GM12873 (cell line): ENCODE results near the gene EEIG1.

Experiments used
- TF ChIP-seq, protein P1 (sequence below): IDR thresholded peaks from 2 replicates; pipeline ENCODE4 v1.5.1; 2012; ENCODE audit warnings: low read depth, mild to moderate bottlenecking, moderate library complexity, low read length, control low read depth; ENCODE audit not compliant: insufficient read depth; ENCODE audit errors: missing control alignments

The EEIG1 gene

GRCh38 chr9:127953154-127953553 is 27.6 kb downstream of the EEIG1 start:
- TF ChIP-seq, protein P1, sequence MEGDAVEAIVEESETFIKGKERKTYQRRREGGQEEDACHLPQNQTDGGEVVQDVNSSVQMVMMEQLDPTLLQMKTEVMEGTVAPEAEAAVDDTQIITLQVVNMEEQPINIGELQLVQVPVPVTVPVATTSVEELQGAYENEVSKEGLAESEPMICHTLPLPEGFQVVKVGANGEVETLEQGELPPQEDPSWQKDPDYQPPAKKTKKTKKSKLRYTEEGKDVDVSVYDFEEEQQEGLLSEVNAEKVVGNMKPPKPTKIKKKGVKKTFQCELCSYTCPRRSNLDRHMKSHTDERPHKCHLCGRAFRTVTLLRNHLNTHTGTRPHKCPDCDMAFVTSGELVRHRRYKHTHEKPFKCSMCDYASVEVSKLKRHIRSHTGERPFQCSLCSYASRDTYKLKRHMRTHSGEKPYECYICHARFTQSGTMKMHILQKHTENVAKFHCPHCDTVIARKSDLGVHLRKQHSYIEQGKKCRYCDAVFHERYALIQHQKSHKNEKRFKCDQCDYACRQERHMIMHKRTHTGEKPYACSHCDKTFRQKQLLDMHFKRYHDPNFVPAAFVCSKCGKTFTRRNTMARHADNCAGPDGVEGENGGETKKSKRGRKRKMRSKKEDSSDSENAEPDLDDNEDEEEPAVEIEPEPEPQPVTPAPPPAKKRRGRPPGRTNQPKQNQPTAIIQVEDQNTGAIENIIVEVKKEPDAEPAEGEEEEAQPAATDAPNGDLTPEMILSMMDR = no peak

DNA sequence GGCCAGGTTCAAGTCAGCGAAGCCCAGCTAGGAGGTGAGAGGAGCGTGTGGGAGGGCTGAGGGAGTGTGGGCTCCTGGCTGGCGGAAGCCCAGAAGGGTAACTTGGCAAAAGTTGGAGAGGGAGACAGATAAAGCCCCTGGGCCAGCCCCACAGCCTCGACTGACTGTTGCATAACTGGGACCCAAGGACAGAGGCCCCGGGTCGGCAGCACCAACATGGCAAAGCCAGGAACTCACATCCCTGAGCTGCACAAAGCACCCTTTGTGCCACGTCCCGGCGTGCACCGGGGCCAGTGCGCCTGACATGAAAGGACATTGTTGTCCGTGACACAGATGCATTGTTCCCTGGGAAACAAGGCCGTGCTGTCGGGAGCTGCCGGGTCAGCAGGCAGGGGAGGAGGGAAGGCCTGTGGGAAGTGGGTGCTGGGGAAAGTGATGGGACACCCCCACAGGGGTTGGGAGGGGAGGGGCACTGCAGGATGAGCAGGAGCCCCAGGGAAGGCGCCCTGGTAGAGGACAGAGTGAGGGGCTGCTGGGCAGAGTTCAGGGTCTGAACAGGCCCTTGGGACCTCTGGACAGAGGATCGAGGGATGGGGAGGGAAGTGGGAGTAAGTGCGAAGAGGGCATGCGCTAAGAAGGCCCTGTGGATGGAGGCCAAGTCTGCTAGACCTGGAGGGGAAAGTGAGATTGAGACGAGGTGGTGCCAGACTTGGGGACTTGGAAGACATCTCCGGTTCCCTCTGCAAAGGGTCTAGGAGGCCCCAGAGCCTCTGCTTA is 30.1 kb downstream of the EEIG1 start:
- TF ChIP-seq, protein P1 = no peak

DNA sequence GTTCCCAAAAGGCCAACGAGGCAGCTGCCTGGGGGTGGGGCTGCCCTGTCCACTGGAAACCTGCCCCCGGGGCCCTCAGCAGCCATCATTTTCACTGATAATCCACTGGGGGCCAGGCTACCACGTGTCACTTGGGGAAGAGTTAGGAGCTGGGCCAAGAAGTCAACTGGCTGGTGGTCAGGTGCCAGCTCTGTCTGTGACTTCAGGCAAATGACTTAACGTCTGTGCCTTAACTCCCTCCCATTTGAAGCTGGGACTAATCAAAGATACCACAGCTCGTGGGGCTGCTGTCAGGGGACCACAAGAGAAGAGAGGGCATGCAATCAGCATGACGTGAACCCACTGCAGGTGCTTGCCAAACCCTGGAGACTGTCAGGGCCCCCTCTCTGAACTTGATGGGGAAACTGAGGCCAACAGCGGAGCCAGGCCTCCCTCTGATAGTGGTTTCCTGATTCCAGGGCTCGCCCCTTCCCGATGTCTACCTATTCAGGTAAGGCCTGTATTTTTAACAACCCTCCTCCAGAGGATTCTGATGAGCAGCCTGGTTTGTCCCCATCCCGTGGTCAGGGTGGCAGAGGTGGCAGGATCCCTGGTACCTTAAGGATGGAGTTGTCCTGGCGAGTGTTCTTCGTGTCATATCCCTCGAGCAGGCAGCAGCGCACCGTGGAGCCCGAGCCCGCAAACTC is 30.8 kb downstream of the EEIG1 start:
- TF ChIP-seq, protein P1 = no peak

DNA sequence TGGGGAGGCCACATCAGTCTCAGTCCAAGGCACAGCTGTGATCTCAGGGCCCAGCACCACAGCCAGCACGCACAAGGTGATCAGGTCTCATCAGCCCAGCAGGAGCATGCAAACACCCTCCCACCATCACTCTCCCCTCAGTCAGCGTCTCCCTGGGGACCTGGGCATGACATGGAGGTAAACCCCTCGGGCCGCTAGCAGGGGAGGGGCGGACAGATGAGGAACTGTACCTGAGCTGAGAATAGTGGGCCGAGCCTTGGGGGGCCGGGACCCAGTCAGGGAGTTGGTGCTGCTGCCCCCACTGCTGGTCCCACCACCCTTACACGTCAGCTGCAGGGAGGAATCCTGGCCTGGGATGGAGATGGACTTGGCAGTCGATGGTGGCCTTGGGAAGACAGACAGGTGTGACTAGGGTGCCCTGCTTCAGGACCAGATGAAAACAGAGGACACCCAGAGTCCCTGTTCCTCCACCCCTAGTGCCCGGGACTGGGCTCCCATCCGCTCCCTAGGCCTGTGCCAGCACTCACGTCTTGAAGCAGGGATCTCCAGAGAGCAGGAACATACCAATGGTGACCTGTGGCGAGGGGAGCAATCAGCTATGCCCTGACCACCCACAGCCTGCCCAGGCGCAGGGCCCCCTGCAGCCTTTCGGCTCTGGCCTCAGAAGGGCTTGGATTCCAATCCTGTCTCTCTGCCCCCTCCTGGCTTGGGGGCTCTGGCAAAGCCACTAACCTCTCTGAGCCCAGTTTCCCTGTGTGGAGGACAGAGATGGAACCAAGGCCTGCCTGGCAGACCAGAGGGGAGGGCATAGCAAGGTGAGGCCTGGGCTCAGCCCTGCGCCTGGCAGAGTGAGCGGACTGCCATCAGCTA is 32.7 kb downstream of the EEIG1 start:
- TF ChIP-seq, protein P1 = no peak

GRCh38 chr9:127946728-127947127 is 34.1 kb downstream of the EEIG1 start:
- TF ChIP-seq, protein P1 = no peak

DNA sequence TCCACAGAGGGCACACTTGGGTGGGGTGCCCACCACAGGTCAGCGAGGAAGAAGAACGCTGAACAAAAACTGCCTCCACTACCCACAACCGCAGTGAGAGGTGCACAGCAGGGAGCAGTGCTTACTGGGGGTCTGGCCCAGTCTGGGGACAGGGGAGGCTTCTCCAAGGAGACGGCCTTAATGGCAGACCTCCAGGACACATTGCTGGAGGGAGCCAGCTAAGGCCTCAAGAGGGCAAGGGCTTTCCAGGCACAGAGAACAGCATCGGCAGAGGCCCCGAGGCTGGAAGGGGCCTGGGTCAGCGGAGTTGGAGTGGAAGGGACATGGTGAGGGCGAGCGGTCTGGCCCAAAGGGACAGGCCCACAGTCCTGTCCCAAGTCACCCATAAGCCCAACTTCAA is 34.8 kb downstream of the EEIG1 start:
- TF ChIP-seq, protein P1 = no peak

GRCh38 chr9:127945338-127945737 is 35.5 kb downstream of the EEIG1 start:
- TF ChIP-seq, protein P1 = no peak
